SK-N-SH (cell line): Measurements from ENCODE around the gene RASSF8. TPM values are rescaled to one million over a fixed set of nuclear protein-coding genes. Genes with fewer than 3 reads are reported as not detected.

Experiments used
- CTCF ChIA-PET: fragments of 300-600, 350-600 bp; formaldehyde crosslinking; extraction: SDS; loops from one replicate; lab custom pipeline; 2021; lab: Yijun Ruan, JAX
- POLR2A ChIA-PET: fragments of 350-600 bp; sonication (Branson Sonifier 250); formaldehyde crosslinking; extraction: SDS; loops from one replicate; lab custom pipeline; 2020; ENCODE audit warnings: antibody characterized with exemption, inconsistent platforms; lab: Yijun Ruan, JAX
- DNase-seq: peaks from one replicate; pipeline ENCODE4 v3.0.0; 2012
- H2AFZ ChIP-seq: fragments of 200-600 bp; sonication (generic); 2 replicates; pipeline ENCODE4 v1.8.1; 2016; ENCODE audit warnings: antibody characterized with exemption, mild to moderate bottlenecking, low read depth
- H3F3A ChIP-seq: fragments of 200-600 bp; sonication (generic); replicated peaks from 2 replicates; pipeline ENCODE3; 2016; ENCODE audit warnings: antibody characterized with exemption, mild to moderate bottlenecking; ENCODE audit not compliant: insufficient read depth
- H3K27ac ChIP-seq, 2 experiments: fragments of 200-500 bp in 1 of 2; fragments of 200-600 bp in 1 of 2; sonication (Bioruptor generic) in 1 of 2; sonication (generic), shearing (Covaris generic) in 1 of 2; 2 replicates each; pipeline versions ENCODE4 v1.5.1 to v1.6.1; 2014 to 2016; ENCODE audit warnings: low read depth in 2 of 2, inconsistent platforms in 1 of 2, low read length in 1 of 2, mild to moderate bottlenecking in 1 of 2, mixed read lengths in 1 of 2
- H3K27me3 ChIP-seq: fragments of 200-600 bp; sonication (generic), shearing (Covaris generic); 2 replicates; pipeline ENCODE4 v1.6.1; 2016; ENCODE audit warnings: mixed run types; ENCODE audit not compliant: insufficient read depth
- H3K36me3 ChIP-seq, 2 experiments: fragments of 200-500 bp in 1 of 2; fragments of 200-600 bp in 1 of 2; sonication (Bioruptor generic) in 1 of 2; sonication (generic) in 1 of 2; replicated peaks in 1 of 2; 2 replicates each; pipeline versions ENCODE3 to v1.5.1; 2014 to 2016; ENCODE audit warnings: low read length in 1 of 2, mild to moderate bottlenecking in 1 of 2; ENCODE audit not compliant: insufficient read depth in 2 of 2, control insufficient read depth in 1 of 2
- H3K4me1 ChIP-seq, 2 experiments: fragments of 200-500 bp in 1 of 2; fragments of 200-600 bp in 1 of 2; sonication (Bioruptor generic) in 1 of 2; sonication (generic), shearing (Covaris generic) in 1 of 2; 2 replicates each; pipeline versions ENCODE4 v1.5.1 to v1.6.1; 2014 to 2016; ENCODE audit warnings: low read depth in 1 of 2, low read length in 1 of 2, mixed run types in 1 of 2; ENCODE audit not compliant: insufficient read depth in 2 of 2, control insufficient read depth in 1 of 2
- H3K4me2 ChIP-seq: fragments of 200-600 bp; sonication (generic), shearing (Covaris generic); 2 replicates; pipeline ENCODE4 v1.6.1; 2017; ENCODE audit warnings: mixed run types
- H3K4me3 ChIP-seq, 2 experiments: fragments of 200-500 bp in 1 of 2; fragments of 200-600 bp in 1 of 2; sonication (Bioruptor generic) in 1 of 2; sonication (generic), shearing (Covaris generic) in 1 of 2; 2 replicates each; pipeline versions ENCODE4 v1.5.1 to v1.8.1; 2014 to 2016; ENCODE audit warnings: low read depth in 2 of 2, inconsistent platforms in 1 of 2, low read length in 1 of 2, mild to moderate bottlenecking in 1 of 2, mixed read lengths in 1 of 2, moderate library complexity in 1 of 2
- H3K79me2 ChIP-seq: fragments of 200-600 bp; sonication (generic); 2 replicates; pipeline ENCODE4 v1.8.1; 2017; ENCODE audit warnings: mild to moderate bottlenecking; ENCODE audit not compliant: insufficient read depth
- H3K9ac ChIP-seq: fragments of 200-600 bp; sonication (generic); 2 replicates; pipeline ENCODE4 v1.6.1; 2017; ENCODE audit warnings: mixed run types
- H3K9me2 ChIP-seq: fragments of 200-600 bp; sonication (generic); 2 replicates; pipeline ENCODE4 v1.6.1; 2017; ENCODE audit warnings: mixed run types
- H3K9me3 ChIP-seq: fragments of 200-600 bp; sonication (generic); 2 replicates; pipeline ENCODE4 v1.6.1; 2017; ENCODE audit warnings: mixed run types, mild to moderate bottlenecking, moderate library complexity
- H4K20me1 ChIP-seq: fragments of 200-600 bp; sonication (generic); 2 replicates; pipeline ENCODE4 v1.6.1; 2017; ENCODE audit warnings: mild to moderate bottlenecking, mixed run types; ENCODE audit not compliant: insufficient read depth
- CTCF ChIP-seq: fragments of 200-600 bp; sonication (generic); IDR thresholded peaks from 2 replicates; pipeline ENCODE4 v1.6.1; 2017; ENCODE audit warnings: antibody characterized with exemption, mild to moderate bottlenecking, moderate library complexity
- ELF1 ChIP-seq: IDR thresholded peaks from 2 replicates; pipeline ENCODE4 v1.4.0; 2012
- FOXJ3 ChIP-seq: sonication (generic); formaldehyde crosslinking; IDR thresholded peaks from 2 replicates; pipeline ENCODE4 v1.5.1; 2020; ENCODE audit warnings: mild to moderate bottlenecking, missing genetic modification reagents
- MAX ChIP-seq: IDR thresholded peaks from 2 replicates; pipeline ENCODE4 v1.4.0; 2012; ENCODE audit warnings: low read depth
- RAD21 ChIP-seq: IDR thresholded peaks from 2 replicates; pipeline ENCODE4 v1.6.1; 2012; ENCODE audit warnings: mild to moderate bottlenecking, low read length
- REST ChIP-seq: IDR thresholded peaks from 2 replicates; pipeline ENCODE4 v1.6.1; 2012; ENCODE audit warnings: mild to moderate bottlenecking, low read depth, low read length, moderate library complexity
- SMC3 ChIP-seq: IDR thresholded peaks from 2 replicates; pipeline ENCODE4 v1.6.1; 2012; ENCODE audit warnings: low read depth, low read length, improper control_type of control experiment
- TAF1 ChIP-seq: IDR thresholded peaks from 2 replicates; pipeline ENCODE4 v1.6.1; 2012; ENCODE audit warnings: low read depth, mild to moderate bottlenecking, low read length, moderate library complexity, borderline replicate concordance
- TCF12 ChIP-seq: IDR thresholded peaks from 2 replicates; pipeline ENCODE4 v1.4.0; 2012
- WGBS: methylation state at CpG from one replicate; pipeline ENCODE4 v1.1.6; 2017; ENCODE audit warnings: low lambda C conversion rate; 5-methylcytosine and 5-hydroxymethylcytosine counted together
- polyA plus RNA-seq, 3 experiments: library from polyadenylated mRNA; depleted of rRNA; stranded (reverse); fragments of >200 nt; gene quantifications; 2 replicates each; pipeline ENCODE4 v1.2.3, GENCODE V29; 2012
- TF ChIP-seq, protein P1 (sequence below): IDR thresholded peaks from 2 replicates; pipeline ENCODE4; 2012

RASSF8 gene
- polyA plus RNA-seq, 1 of the 3 experiments (the other 2 are of a cell fraction), result 15.3 TPM

DNA sequence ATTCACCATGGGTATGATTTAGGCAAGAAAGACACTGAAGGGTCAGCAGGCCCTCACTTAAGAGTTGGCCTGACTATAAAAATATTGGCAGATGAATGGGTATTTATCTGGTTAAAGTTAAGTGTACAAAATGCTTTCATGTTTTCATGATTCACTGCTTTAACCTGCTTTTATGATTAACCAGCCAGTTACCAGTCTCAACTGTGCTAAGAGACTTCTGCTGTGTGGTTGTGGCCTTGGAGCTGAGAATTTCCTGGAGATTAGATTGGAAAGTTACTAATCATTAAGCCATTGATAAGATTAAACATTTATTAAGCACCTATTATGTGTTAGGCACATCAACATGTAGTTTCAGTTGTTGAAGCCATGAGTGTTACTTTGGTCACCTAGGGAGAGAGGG lies 68.9 kb downstream of the RASSF8 start:
- no peak overlapping the region for H3K27ac ChIP-seq
- H3K9ac ChIP-seq, result no peak overlapping the region
- H3F3A ChIP-seq, result peaks cover 16% of the 10 kb centered on the region
- H2AFZ ChIP-seq, result no peak overlapping the region
- TF ChIP-seq REST (no peak), FOXJ3 (CRISPR knock-in tag) (no peak), TAF1 (no peak), TCF12 (no peak), ELF1 (no peak)
- TF ChIP-seq, protein P1, sequence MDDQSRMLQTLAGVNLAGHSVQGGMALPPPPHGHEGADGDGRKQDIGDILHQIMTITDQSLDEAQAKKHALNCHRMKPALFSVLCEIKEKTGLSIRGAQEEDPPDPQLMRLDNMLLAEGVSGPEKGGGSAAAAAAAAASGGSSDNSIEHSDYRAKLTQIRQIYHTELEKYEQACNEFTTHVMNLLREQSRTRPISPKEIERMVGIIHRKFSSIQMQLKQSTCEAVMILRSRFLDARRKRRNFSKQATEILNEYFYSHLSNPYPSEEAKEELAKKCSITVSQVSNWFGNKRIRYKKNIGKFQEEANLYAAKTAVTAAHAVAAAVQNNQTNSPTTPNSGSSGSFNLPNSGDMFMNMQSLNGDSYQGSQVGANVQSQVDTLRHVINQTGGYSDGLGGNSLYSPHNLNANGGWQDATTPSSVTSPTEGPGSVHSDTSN, result no peak
- no peaks in the 10 kb centered on the region for H3K9me3 ChIP-seq
- H3K4me3 ChIP-seq, result no peak overlapping the region
- ChIA-PET CTCF (interaction anchor here (0.7 to 2.3 kb wide), 5 partner anchors 64 to 592 kb away, joined by 3 to 6 read pairs (median 4); no protein-coding TSS in a partner anchor), POLR2A (no interaction called here)
- H4K20me1 ChIP-seq, result peaks cover 17% of the 10 kb centered on the region
- no peaks in the 10 kb centered on the region for H3K9me2 ChIP-seq
- no peak for DNase-seq
- peaks cover 94% of the 10 kb centered on the region for H3K79me2 ChIP-seq
- H3K27me3 ChIP-seq, result no peaks in the 10 kb centered on the region
- H3K36me3 ChIP-seq, result peaks cover 0 to 22% of the 10 kb centered on the region in 2 experiments
- no peak overlapping the region for H3K4me2 ChIP-seq
- peaks cover 9 to 14% of the 10 kb centered on the region in 2 experiments; a peak in 3 of 4 replicates for H3K4me1 ChIP-seq

DNA sequence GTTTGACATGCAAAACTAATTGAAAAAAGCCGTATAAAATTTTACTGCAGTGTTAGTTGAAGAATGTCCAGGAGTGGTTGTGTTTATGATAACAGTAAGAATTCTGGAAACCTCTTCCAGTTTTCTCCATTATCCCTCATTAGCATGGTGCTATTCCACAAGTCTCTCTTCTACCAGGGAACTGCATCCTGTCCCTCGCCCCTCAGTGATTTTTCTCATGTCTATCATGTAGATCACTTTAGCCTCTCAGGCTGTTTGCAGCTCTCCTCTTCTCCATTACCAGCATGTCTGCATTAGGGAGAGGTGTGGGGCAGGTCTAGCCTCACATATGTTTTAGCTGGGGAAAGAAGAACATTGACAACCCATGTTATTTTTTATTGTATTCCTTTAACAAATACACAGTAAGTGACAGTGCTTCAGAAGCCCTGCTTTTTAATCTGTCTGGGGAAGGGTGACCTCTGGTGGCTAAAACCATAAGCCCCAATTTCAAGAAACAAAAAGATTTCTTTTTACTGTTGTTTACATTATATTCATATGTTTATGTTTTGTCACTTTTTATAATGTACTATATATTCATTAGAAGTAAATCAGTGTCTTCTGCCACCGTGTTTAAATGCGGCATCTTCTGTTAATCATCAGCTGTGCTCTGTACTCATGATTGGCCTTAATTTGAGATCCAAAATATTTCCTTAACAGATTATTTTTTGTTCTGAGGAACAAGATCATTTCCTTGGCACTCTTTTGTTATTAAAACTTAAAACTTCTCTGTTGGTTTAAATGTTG lies 70.7 kb downstream of the RASSF8 start:
- H3K9ac ChIP-seq, result no peak overlapping the region; the same call in 1 of the 2 replicates
- H3K4me2 ChIP-seq, result no peak overlapping the region
- POLR2A ChIA-PET, result interaction anchor here (0.5 kb wide), 1 partner anchor 1082 kb away, joined by 3 read pairs; no protein-coding TSS in a partner anchor
- WGBS, result 49% methylated on average over 4 of the region's 4 CpGs
- H2AFZ ChIP-seq, result no peak overlapping the region
- H3K79me2 ChIP-seq, result peaks cover 97% of the 10 kb centered on the region
- H3K9me2 ChIP-seq, result no peaks in the 10 kb centered on the region
- no peaks in the 10 kb centered on the region for H3K27me3 ChIP-seq
- peaks cover 11% of the 10 kb centered on the region for H3F3A ChIP-seq
- H3K36me3 ChIP-seq, result peaks cover 0 to 7% of the 10 kb centered on the region in 2 experiments
- CTCF ChIA-PET, result interaction anchor here (0.5 to 2.3 kb wide), 27 partner anchors 9 to 641 kb away, joined by 3 to 18 read pairs (median 4); partner anchors contain the start of gene RASSF8
- peaks cover 19 to 23% of the 10 kb centered on the region in 2 experiments; a peak in 3 of 4 replicates for H3K4me1 ChIP-seq
- H3K4me3 ChIP-seq, result no peak overlapping the region; a peak in 1 of 4 replicates
- DNase-seq, result peak; percentile 52
- TF ChIP-seq CTCF (peak; percentile 94), SMC3 (peak; percentile 76), MAX (no peak), RAD21 (peak; percentile 88)
- peak overlapping the region; percentile 54 to 68 for H3K27ac ChIP-seq
- H4K20me1 ChIP-seq, result peaks cover 28% of the 10 kb centered on the region
- H3K9me3 ChIP-seq, result no peaks in the 10 kb centered on the region
